Pons (tissue), 1 donor: Measurements from ENCODE around the gene DCAF12L1.

Source experiments
- DNase-seq: peaks from one replicate; pipeline ENCODE4 v3.0.0-alpha.2; 2016; ENCODE audit warnings: low spot score

Gene DCAF12L1

DNA sequence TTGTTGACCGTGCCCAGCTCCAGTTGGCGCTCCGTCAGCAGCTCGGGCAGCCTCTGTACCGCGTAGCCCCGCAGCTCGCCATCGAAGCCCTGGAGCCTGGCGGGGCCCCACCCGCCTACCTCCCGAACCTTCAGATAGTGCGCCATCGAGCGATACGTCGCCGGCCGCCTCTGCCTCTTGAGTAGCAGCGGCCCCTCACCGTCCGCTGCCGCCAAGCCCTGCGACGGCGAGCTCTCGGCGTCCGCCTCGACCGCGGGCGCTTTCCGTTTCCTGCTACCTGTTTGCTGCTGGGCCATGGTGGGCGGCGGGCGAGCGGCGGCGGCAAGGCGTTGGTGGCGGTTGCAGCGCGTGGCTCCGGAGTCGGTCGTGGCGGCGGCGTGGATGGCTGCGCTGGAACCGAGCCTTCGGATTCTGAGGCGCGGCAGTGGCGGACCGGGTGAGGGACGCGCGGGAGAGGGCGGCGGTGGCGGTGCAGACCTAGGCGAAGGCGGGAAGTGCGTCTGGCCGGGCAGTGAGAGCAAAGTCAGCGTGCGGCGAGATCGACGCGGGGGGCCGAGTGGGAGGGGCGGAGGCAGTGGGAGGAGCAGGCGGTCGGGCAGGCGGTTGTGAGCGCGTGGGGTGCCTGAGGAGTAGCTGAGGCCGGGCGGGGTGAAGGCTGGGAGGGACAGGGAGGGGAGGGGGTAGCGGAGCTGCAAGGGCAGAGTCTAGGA lies at the start of gene DCAF12L1:
Gene DCAF12L1 (minus strand): TSS at position 502 of the 710 bp plus-strand sequence. CDS start 206 bp downstream, at position 296.
- no peak for DNase-seq

GRCh38 chrX:126580877-126581276 lies 28.3 kb upstream of the DCAF12L1 start:
- no peak for DNase-seq

DNA sequence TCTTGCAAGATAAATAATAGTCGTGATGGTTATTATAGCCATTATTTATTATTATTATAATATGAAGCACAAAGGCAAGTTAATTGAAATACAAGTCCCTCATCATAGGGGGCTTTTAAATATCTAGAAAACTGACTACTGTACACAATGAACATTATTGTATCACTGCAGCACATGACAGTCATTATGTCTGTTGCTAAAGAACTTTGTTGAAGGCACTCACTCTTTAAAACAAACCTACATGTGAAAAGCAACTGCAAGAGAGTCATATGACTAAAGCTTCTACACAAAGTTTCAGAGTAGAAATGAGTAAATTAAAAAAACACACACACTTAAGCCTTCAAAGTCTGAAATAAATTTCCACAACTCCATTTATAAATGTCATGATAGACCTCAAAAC lies 23.3 kb upstream of the DCAF12L1 start:
- no peak for DNase-seq

DNA sequence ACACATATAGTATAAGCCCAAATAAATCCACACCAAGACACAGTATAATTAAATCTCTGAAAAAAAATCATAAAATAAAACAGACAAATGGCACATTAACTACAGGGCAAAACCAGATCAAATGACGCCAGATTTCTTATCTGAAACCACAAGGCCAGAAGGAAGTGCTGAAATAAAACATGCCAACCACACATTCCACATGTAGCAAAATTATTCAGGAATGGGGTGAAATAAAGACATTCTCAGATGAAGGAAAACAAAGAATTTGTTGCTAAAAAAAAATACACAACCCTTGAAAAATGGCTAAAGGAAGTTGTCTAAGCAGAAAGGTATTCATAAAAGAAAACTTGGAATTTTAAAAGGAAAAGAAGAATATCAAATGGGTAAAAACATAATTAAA lies 4.5 kb upstream of the DCAF12L1 start:
- no peak for DNase-seq

- DNase-seq, result no peak
Measured at GRCh38 chrX:126551725-126552312, 795 bp downstream of the DCAF12L1 start.

GRCh38 chrX:126551306-126551705 lies 1.3 kb downstream of the DCAF12L1 start:
- no peak for DNase-seq

DNA sequence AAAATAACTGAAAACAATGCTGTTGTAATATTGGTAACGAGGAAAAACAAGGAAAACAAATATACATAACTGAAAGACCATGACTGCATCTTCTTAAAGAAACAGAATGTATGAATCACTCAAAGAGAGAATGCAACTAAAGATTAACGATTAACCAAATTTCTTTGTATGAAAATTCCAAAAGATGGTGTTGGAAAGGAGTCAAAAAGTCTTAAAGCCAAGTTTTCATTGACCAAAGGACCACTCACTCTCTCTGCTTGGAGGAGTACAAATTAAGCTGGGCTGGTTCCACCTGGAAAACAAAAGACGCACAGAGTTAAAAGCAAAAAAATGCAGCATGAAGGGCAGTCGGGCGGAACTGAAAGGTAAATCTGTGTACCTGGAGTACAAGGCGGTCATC lies 1.8 kb downstream of the DCAF12L1 start:
- no peak for DNase-seq

- no peak for DNase-seq
Measured at GRCh38 chrX:126509923-126510322, 42.7 kb downstream of the DCAF12L1 start.
